ENCODE results near the gene TACC3. TPM values are rescaled to one million over a fixed set of nuclear protein-coding genes. Genes with fewer than 3 reads are reported as not detected.

The TACC3 gene
- total RNA-seq, 1 experiment from 2014 or later, result 32.0 TPM

DNA sequence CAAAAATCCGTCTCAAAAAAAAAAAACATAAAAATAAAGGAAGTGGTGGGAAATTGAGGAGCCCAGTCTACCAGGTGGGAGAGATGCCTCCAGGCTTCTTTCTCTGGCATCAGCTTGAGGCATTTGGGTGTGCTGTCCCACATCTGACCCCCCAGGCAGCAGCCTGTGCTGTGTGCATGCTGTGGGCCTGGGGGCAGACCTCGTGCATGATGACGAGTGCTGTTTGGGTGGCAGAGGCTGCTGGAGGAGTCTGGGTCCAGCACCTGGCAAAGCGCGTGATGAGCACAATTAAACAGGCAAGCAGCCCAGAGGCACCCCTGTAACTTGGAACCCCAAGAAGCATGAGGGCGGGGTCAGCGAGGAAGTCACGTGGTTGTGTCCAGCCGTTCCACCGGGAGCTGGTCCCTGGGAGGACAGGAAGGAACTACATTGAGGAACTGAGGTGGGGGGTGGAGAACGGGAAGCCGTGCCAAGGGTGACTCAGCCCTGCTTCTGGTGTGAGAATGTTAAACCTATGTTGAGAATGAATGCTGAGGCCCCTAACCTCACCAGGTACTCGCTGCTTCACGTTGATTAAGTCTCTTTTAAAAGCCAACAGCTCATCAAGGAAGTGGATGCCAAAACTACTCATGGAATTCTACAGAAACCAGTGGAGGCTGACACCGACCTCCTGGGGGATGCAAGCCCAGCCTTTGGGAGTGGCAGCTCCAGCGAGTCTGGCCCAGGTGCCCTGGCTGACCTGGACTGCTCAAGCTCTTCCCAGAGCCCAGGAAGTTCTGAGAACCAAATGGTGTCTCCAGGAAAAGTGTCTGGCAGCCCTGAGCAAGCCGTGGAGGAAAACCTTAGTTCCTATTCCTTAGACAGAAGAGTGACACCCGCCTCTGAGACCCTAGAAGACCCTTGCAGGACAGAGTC lies 6.1 kb downstream of the TACC3 start:
- DNase-seq, result peak; percentile 89

DNA sequence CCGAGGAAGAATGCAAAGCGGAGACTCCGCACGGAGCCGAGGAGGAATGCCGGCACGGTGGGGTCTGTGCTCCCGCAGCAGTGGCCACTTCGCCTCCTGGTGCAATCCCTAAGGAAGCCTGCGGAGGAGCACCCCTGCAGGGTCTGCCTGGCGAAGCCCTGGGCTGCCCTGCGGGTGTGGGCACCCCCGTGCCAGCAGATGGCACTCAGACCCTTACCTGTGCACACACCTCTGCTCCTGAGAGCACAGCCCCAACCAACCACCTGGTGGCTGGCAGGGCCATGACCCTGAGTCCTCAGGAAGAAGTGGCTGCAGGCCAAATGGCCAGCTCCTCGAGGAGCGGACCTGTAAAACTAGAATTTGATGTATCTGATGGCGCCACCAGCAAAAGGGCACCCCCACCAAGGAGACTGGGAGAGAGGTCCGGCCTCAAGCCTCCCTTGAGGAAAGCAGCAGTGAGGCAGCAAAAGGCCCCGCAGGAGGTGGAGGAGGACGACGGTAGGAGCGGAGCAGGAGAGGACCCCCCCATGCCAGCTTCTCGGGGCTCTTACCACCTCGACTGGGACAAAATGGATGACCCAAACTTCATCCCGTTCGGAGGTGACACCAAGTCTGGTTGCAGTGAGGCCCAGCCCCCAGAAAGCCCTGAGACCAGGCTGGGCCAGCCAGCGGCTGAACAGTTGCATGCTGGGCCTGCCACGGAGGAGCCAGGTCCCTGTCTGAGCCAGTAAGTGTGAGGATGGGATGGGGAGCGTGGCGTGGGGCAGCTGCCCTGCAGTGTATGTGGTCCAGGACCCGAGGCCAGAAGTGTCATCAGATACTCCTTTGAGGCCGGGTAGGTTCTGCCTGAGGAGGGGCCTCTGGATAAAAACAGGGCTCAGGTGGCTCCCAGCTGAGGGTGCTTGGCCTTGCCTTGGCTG lies 7.0 kb downstream of the TACC3 start:
- POLR2A ChIA-PET (ENCODE audit: unreplicated experiment), result no interaction called here
- Histone ChIP-seq H3K27me3 (ENCODE audit: low read length) (no peaks in the 10 kb centered on the region), H3K4me1 (ENCODE audit: insufficient read depth, low read length) (peaks cover 51% of the 10 kb centered on the region), H3K36me3 (ENCODE audit: low read depth, low read length) (peaks cover 38% of the 10 kb centered on the region), H3F3A (ENCODE audit: low read length, unreplicated experiment) (no peaks in the 10 kb centered on the region), H4K20me1 (ENCODE audit: low read length) (peaks cover 14% of the 10 kb centered on the region; the same call in 1 of the 2 replicates), H3K79me2 (ENCODE audit: low read length) (peaks cover 63% of the 10 kb centered on the region), H3K4me2 (ENCODE audit: low read length) (peak overlapping the region; percentile 70), H3K27ac (ENCODE audit: low read length) (peak overlapping the region; percentile 92), H3K4me3 (ENCODE audit: low read length) (peak overlapping the region; percentile 34), H3K9me2 (replicated peaks; ENCODE audit: low read length) (no peaks in the 10 kb centered on the region), H2AFZ (ENCODE audit: low read length) (no peak overlapping the region), H3K9ac (ENCODE audit: low read length) (peak overlapping the region; percentile 56), H3K9me3 (ENCODE audit: low read length) (no peaks in the 10 kb centered on the region)
- TF ChIP-seq, protein P1, sequence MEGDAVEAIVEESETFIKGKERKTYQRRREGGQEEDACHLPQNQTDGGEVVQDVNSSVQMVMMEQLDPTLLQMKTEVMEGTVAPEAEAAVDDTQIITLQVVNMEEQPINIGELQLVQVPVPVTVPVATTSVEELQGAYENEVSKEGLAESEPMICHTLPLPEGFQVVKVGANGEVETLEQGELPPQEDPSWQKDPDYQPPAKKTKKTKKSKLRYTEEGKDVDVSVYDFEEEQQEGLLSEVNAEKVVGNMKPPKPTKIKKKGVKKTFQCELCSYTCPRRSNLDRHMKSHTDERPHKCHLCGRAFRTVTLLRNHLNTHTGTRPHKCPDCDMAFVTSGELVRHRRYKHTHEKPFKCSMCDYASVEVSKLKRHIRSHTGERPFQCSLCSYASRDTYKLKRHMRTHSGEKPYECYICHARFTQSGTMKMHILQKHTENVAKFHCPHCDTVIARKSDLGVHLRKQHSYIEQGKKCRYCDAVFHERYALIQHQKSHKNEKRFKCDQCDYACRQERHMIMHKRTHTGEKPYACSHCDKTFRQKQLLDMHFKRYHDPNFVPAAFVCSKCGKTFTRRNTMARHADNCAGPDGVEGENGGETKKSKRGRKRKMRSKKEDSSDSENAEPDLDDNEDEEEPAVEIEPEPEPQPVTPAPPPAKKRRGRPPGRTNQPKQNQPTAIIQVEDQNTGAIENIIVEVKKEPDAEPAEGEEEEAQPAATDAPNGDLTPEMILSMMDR (conservative IDR thresholded peaks at IDR 0.05; ENCODE audit: low read depth, low read length), result no peak
- TF ChIP-seq EZH2phosphoT487 (IDR thresholded peaks at IDR 0.05; ENCODE audit: borderline replicate concordance, low read length) (no peak), EZH2 (IDR thresholded peaks at IDR 0.05; ENCODE audit: low read length, unreplicated experiment) (no peak)
- ATAC-seq (no peak), DNase-seq (no peak)
- CTCF ChIA-PET, result no interaction called here
- intact Hi-C loops (cut with micrococcal nuclease), result no loop called here
- no TSS peak for BruUV-seq (replicated peaks)

More for the DNA sequence above, 6.1 kb downstream of the TACC3 start:
- Histone ChIP-seq H3K9me2 (replicated peaks; ENCODE audit: low read length) (no peaks in the 10 kb centered on the region), H3F3A (ENCODE audit: low read length, unreplicated experiment) (no peaks in the 10 kb centered on the region), H3K4me1 (ENCODE audit: insufficient read depth, low read length) (peaks cover 60% of the 10 kb centered on the region), H3K36me3 (ENCODE audit: low read depth, low read length) (peaks cover 31% of the 10 kb centered on the region), H4K20me1 (ENCODE audit: low read length) (peaks cover 10% of the 10 kb centered on the region; the same call in 1 of the 2 replicates), H2AFZ (ENCODE audit: low read length) (peak overlapping the region; percentile 52; the same call in 1 of the 2 replicates), H3K4me3 (ENCODE audit: low read length) (peak overlapping the region; percentile 34), H3K27me3 (ENCODE audit: low read length) (no peaks in the 10 kb centered on the region), H3K4me2 (ENCODE audit: low read length) (peak overlapping the region; percentile 70), H3K27ac (ENCODE audit: low read length) (peak overlapping the region; percentile 92), H3K79me2 (ENCODE audit: low read length) (peaks cover 63% of the 10 kb centered on the region), H3K9ac (ENCODE audit: low read length) (peak overlapping the region; percentile 56), H3K9me3 (ENCODE audit: low read length) (no peaks in the 10 kb centered on the region)
- intact Hi-C loops (cut with micrococcal nuclease), result no loop called here
- ATAC-seq, result peak; percentile 63
- CTCF ChIA-PET, result interaction anchor here (0.6 to 1.6 kb wide), 2 partner anchors 15 to 34 kb away, joined by 6 to 13 read pairs; no protein-coding TSS in a partner anchor
- BruUV-seq (replicated peaks), result TSS peak; percentile 19
- TF ChIP-seq EZH2phosphoT487 (IDR thresholded peaks at IDR 0.05; ENCODE audit: borderline replicate concordance, low read length) (no peak), EZH2 (IDR thresholded peaks at IDR 0.05; ENCODE audit: low read length, unreplicated experiment) (no peak)
- TF ChIP-seq, protein P1 (conservative IDR thresholded peaks at IDR 0.05; ENCODE audit: low read depth, low read length), result no peak
- POLR2A ChIA-PET (ENCODE audit: unreplicated experiment), result no interaction called here

All from PC-3 (cell line).